Thyroid gland (tissue), 4 donors: ENCODE data around the gene MCCC1.

ENCODE experiments used
- CTCF ChIP-seq, 6 experiments: fragments of 200-600 bp in 3 of 6; fragments of 450-650 bp in 3 of 6; sonication (generic) in 3 of 6; IDR thresholded peaks; one replicate each; pipeline ENCODE4 v1.5.1; 2016 to 2019; ENCODE audit warnings: antibody characterized with exemption in 6 of 6, mild to moderate bottlenecking in 2 of 6, inconsistent platforms in 1 of 6, moderate library complexity in 1 of 6
- POLR2A ChIP-seq, 2 donors: fragments of 450-650 bp; IDR thresholded peaks; one replicate each; pipeline ENCODE4 v1.6.1; 2017; ENCODE audit warnings: antibody characterized with exemption in 2 of 2, mild to moderate bottlenecking in 2 of 2, moderate library complexity in 1 of 2

GRCh38 chr3:182971637-182972036 is 127.7 kb downstream of the MCCC1 start:
- TF ChIP-seq CTCF (IDR thresholded peaks at IDR 0.05) (no peak), POLR2A (IDR thresholded peaks at IDR 0.05) (no peak)
